Breast epithelium (tissue), 4 donors: Measurements from ENCODE around the gene ADRB2. TPM values are rescaled to one million over a fixed set of nuclear protein-coding genes. Genes with fewer than 3 reads are reported as not detected.
"Not testable (repeated sequence)": the region's sequence is repeated elsewhere in the genome, so short reads cannot be mapped to it uniquely, and the experiment has no call there.

Experiments used
- DNase-seq, 2 donors: peaks; one replicate each; pipeline ENCODE4 v3.0.0-alpha.2; 2019; ENCODE audit warnings: low spot score in 2 of 2
- H3K27ac ChIP-seq, 2 donors: fragments of 200-600 bp; sonication (generic) in 1 of 2; one replicate each; pipeline ENCODE4 v1.5.1; 2016 to 2019; ENCODE audit warnings: mild to moderate bottlenecking in 1 of 2
- H3K27me3 ChIP-seq, 2 donors: fragments of 200-600 bp; sonication (generic) in 1 of 2; one replicate each; pipeline versions ENCODE4 v1.5.1 to v1.6.0; 2017 to 2019; ENCODE audit warnings: control low read depth in 1 of 2, mild to moderate bottlenecking in 1 of 2
- H3K36me3 ChIP-seq: fragments of 200-600 bp; one replicate; pipeline ENCODE4 v1.5.1; 2019
- H3K4me1 ChIP-seq, 2 donors: fragments of 200-600 bp; sonication (generic); one replicate each; pipeline ENCODE4 v1.5.1; 2016 to 2019; ENCODE audit warnings: control low read depth in 1 of 2
- H3K4me3 ChIP-seq, 3 donors: fragments of 200-600 bp; sonication (generic); 1 replicate in 2 of 3; 2 replicates in 1 of 3; pipeline ENCODE4 v1.5.1; 2016 to 2019; ENCODE audit warnings: mild to moderate bottlenecking in 3 of 3, moderate library complexity in 2 of 3
- H3K9me3 ChIP-seq, 2 donors: fragments of 200-600 bp; sonication (generic) in 1 of 2; one replicate each; pipeline ENCODE4 v1.5.1; 2016 to 2019; ENCODE audit warnings: control low read depth in 1 of 2
- CTCF ChIP-seq, 3 donors: fragments of 450-650 bp; IDR thresholded peaks; one replicate each; pipeline ENCODE4 v1.5.1; 2016 to 2017; ENCODE audit warnings: antibody characterized with exemption in 3 of 3, mild to moderate bottlenecking in 3 of 3, moderate library complexity in 3 of 3
- POLR2A ChIP-seq: fragments of 450-650 bp; IDR thresholded peaks from one replicate; pipeline ENCODE4 v1.6.1; 2016; ENCODE audit warnings: antibody characterized with exemption, mild to moderate bottlenecking, moderate library complexity
- POLR2AphosphoS5 ChIP-seq, 3 donors: sonication (generic); formaldehyde crosslinking; IDR thresholded peaks; one replicate each; pipeline ENCODE4 v1.6.1; 2017; ENCODE audit warnings: antibody characterized with exemption in 3 of 3
- intact Hi-C: fragments of 100-400 bp; cut with DNase I; formaldehyde crosslinking; loops from one replicate; pipeline ENCODE4 v1.15.1; 2023; ENCODE audit warnings: low total_unique reads
- total RNA-seq, 3 donors: library from RNA; depleted of rRNA; stranded (reverse); fragments of >200 nt; gene quantifications; one replicate each; pipeline ENCODE4 v1.1.0, GENCODE V29; 2016

Gene ADRB2
- total RNA-seq, 3 donors from 2014 or later: 9.5 to 41.3 (median 26.4) TPM

DNA sequence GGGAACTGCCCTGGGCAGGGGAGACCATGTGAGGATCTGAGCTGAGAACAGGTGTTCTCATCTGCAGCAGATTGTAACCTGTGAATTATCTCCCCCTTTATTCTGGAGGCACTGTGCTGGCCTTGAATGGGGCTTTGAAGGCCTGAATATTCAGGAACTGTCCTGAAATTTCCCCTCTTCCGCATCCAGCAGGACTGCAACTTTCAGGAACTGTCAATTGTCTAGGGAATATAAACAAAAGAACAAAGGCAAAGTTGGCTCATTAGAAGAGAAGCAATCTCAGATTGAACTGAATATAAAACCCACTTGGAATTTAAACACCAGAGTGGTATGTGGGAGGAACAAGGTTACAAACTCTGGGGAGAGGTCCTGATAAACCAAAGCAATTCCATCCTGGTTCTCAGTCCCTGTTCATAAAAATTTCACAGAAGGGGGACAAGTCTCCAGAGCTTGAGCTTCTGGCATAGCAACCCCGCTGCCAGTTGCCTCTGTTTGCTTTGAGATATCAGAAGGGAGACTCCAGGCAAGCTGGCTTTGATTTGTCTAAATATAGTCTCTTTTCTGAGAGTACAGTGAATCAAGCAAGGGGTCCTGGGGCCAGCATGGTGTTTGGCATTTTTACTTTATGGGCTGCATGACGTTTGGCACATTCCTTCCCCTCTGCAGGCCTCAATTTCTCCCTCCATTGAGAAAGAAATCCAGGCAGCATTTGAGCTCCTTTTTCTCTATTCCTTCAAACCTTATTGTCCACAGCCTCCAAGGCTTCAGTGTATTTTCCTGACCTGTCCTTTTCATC lies 47.5 kb downstream of the ADRB2 start:
- no peaks in the 10 kb centered on the region for H3K4me1 ChIP-seq
- no peaks in the 10 kb centered on the region for H3K27me3 ChIP-seq
- DNase-seq: no peak
- no peaks in the 10 kb centered on the region for H3K9me3 ChIP-seq
- H3K27ac ChIP-seq: no peak overlapping the region
- H3K4me3 ChIP-seq: no peak overlapping the region
- no peaks in the 10 kb centered on the region for H3K36me3 ChIP-seq
- TF ChIP-seq POLR2A (no peak), CTCF (IDR thresholded peaks at IDR 0.05) (no peak), POLR2AphosphoS5 (IDR thresholded peaks at IDR 0.05) (no peak)
- intact Hi-C loops: no loop called here

DNA sequence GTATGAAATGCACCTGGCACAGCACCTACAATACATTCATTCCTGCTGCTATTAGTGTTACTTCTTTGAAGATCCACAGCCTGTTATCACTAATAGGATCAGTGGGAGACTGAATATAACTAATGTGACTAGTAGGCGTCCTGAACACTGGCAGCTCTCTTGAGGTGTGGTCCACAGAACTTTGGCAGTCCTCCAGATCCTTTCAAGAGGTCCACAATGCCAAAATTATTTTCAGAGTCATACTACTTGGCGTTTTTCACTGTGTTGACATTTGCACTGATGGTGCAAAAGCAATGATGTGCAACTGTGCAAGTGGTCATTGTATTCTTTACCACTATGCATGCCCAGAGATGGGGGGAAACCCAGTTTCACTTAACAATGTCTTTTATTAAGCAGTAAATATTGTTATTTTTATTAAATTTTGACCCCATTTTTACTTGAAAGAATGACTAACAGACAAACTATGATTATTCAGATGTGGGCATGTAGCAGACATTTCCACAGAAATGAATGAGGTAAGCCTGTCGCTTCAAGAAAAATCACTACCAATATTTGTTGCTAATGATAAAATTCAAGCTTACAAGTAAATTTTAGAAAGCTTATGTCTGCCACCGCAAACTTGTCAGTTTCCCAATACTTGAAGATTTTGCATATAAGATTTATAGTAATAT lies 48.9 kb downstream of the ADRB2 start:
- Histone ChIP-seq H3K36me3 (no peaks in the 10 kb centered on the region), H3K4me1 (no peaks in the 10 kb centered on the region), H3K27ac (no peak overlapping the region), H3K27me3 (no peaks in the 10 kb centered on the region), H3K4me3 (no peak overlapping the region), H3K9me3 (no peaks in the 10 kb centered on the region)
- no peak for TF ChIP-seq CTCF (IDR thresholded peaks at IDR 0.05)
- no peak for TF ChIP-seq POLR2A
- no peak for TF ChIP-seq POLR2AphosphoS5 (IDR thresholded peaks at IDR 0.05)
- intact Hi-C loops: no loop called here
- no peak for DNase-seq

DNA sequence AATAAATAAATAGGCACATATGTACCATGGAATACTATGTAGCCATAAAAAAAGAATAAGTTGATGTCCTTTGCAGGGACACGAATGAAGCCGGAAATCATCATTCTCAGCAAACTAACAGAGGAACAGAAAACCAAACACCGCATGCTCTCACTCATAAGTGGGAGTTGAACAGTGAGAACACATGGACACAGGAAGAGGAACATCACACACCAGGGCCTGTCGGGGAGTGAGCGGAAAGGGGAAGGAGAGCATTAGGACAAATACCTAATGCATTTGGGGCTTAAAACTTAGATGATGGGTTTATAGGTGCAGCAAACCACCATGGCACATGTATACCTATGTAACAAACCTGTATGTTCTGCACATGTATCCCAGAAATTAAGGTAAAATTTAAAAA lies 51.0 kb downstream of the ADRB2 start:
- H3K4me1 ChIP-seq, H3K27ac ChIP-seq, H3K27me3 ChIP-seq, DNase-seq, H3K4me3 ChIP-seq, intact Hi-C loops, H3K9me3 ChIP-seq, H3K36me3 ChIP-seq: not testable (repeated sequence)

Other genes starting within 250 kb of the ADRB2 start
- under 1 TPM in 2 of 3 donors, not detected in 1; 0.15 to 0.66 TPM for gene HTR4, start 172.1 kb upstream of the ADRB2 start, total RNA-seq
- gene SH3TC2, start 236.5 kb downstream of the ADRB2 start, total RNA-seq: 1 to 10 TPM in 2 of 3 donors, under 1 TPM in 1; 0.48 to 9.4 (median 2.3) TPM